ENCODE results near the gene DTNB. TPM values are rescaled to one million over a fixed set of nuclear protein-coding genes. Genes with fewer than 3 reads are reported as not detected.
"Not testable (repeated sequence)": the region's sequence is repeated elsewhere in the genome, so short reads cannot be mapped to it uniquely, and the experiment has no call there.

Gene DTNB
- total and polyA plus RNA-seq, 2 experiments from 2014 or later: 10.3 to 13.9 TPM

DNA sequence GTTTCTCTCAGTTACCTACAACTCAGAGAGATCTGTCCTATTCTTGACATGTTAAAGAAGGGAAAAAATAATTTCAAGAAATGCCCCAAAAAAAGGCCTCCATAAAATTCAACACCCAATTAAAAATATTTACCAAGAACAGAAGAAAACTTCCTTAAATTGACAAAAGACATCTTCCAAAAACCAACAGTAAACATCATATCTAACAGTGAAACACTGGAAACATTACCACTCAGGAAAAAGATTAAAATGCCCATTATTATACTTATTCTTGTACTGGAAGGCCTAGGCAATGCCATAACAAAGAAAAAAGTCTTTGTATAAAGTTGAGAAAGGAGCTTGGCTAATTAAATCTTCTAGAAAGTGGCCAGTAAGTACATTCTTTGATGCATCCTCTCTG, 7.2 kb downstream of the DTNB start:
- no peaks in the 10 kb centered on the region for H3K9me2 ChIP-seq (replicated peaks; ENCODE audit: insufficient read depth)
- H2AFZ ChIP-seq: no peak overlapping the region
- H3K27me3 ChIP-seq: no peaks in the 10 kb centered on the region
- H3K36me3 ChIP-seq (replicated peaks; ENCODE audit: insufficient read depth, low read depth): no peaks in the 10 kb centered on the region
- H3K27ac ChIP-seq: no peak overlapping the region
- H3K4me2 ChIP-seq: no peak overlapping the region
- no peaks in the 10 kb centered on the region for H3K9me3 ChIP-seq (ENCODE audit: low read depth)
- no peak overlapping the region for H3K4me3 ChIP-seq
- DNase-seq (ENCODE audit: low spot score): no peak
- peaks cover 52% of the 10 kb centered on the region for H3K79me2 ChIP-seq
- H3K4me1 ChIP-seq (ENCODE audit: insufficient read depth): no peaks in the 10 kb centered on the region
- H4K20me1 ChIP-seq (ENCODE audit: insufficient read depth, poor library complexity, severe bottlenecking): no peaks in the 10 kb centered on the region
- TF ChIP-seq CTCF (IDR thresholded peaks at IDR 0.05; ENCODE audit: poor library complexity) (no peak), EZH2 (IDR thresholded peaks at IDR 0.05; ENCODE audit: borderline replicate concordance) (no peak), EZH2phosphoT487 (IDR thresholded peaks at IDR 0.05; ENCODE audit: low read depth, severe bottlenecking, unreplicated experiment) (no peak)

DNA sequence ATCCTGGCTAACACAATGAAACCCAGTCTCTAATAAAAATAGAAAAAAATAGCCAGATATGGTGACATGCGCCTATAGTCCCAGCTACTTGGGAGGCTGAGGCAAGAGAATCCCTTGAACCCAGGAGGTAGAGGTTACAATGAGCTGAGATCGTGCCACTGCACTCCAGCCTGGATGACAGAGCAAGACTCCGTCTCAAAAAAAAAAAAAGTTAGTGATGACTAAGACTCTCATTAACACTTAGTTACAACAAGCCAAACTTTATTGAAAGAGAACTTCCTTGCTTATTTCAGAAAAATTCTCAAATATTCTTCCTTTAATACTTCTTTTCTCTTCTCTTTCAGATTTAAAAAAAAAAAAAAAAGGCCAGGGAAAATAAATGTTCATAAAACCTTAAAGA, 7.9 kb downstream of the DTNB start:
- H3K9me3 ChIP-seq (ENCODE audit: low read depth): not testable (repeated sequence)
- peaks cover 51% of the 10 kb centered on the region for H3K79me2 ChIP-seq

GRCh38 chr2:25664965-25665307, 8.4 kb downstream of the DTNB start:
- Histone ChIP-seq H3K4me2 (peak overlapping the region; percentile 55), H3K79me2 (peaks cover 46% of the 10 kb centered on the region), H4K20me1 (ENCODE audit: insufficient read depth, poor library complexity, severe bottlenecking) (no peaks in the 10 kb centered on the region), H3K9me2 (replicated peaks; ENCODE audit: insufficient read depth) (no peaks in the 10 kb centered on the region), H2AFZ (no peak overlapping the region), H3K27ac (no peak overlapping the region), H3K27me3 (no peaks in the 10 kb centered on the region), H3K4me1 (ENCODE audit: insufficient read depth) (no peaks in the 10 kb centered on the region), H3K4me3 (no peak overlapping the region), H3K9me3 (ENCODE audit: low read depth) (no peaks in the 10 kb centered on the region), H3K36me3 (replicated peaks; ENCODE audit: insufficient read depth, low read depth) (no peaks in the 10 kb centered on the region)
- no peak for TF ChIP-seq EZH2 (IDR thresholded peaks at IDR 0.05; ENCODE audit: borderline replicate concordance)
- TF ChIP-seq CTCF (IDR thresholded peaks at IDR 0.05; ENCODE audit: poor library complexity): no peak
- no peak for TF ChIP-seq EZH2phosphoT487 (IDR thresholded peaks at IDR 0.05; ENCODE audit: low read depth, severe bottlenecking, unreplicated experiment)
- 59% methylated on average over 4 of the region's 4 CpGs for WGBS (ENCODE audit: low lambda C conversion rate, missing lambda C conversion rate)
- DNase-seq (ENCODE audit: low spot score): no peak

More for the DNA sequence above, 7.9 kb downstream of the DTNB start:
- H3K4me3 ChIP-seq; H2AFZ ChIP-seq; H3K9me2 ChIP-seq (replicated peaks; ENCODE audit: insufficient read depth); H3K4me1 ChIP-seq (ENCODE audit: insufficient read depth); H3K27ac ChIP-seq; H3K4me2 ChIP-seq; DNase-seq (ENCODE audit: low spot score); H3K27me3 ChIP-seq; H4K20me1 ChIP-seq (ENCODE audit: insufficient read depth, poor library complexity, severe bottlenecking); H3K36me3 ChIP-seq (replicated peaks; ENCODE audit: insufficient read depth, low read depth): not testable (repeated sequence)
- 82% methylated on average over 3 of the region's 3 CpGs for WGBS (ENCODE audit: low lambda C conversion rate, missing lambda C conversion rate)

DNA sequence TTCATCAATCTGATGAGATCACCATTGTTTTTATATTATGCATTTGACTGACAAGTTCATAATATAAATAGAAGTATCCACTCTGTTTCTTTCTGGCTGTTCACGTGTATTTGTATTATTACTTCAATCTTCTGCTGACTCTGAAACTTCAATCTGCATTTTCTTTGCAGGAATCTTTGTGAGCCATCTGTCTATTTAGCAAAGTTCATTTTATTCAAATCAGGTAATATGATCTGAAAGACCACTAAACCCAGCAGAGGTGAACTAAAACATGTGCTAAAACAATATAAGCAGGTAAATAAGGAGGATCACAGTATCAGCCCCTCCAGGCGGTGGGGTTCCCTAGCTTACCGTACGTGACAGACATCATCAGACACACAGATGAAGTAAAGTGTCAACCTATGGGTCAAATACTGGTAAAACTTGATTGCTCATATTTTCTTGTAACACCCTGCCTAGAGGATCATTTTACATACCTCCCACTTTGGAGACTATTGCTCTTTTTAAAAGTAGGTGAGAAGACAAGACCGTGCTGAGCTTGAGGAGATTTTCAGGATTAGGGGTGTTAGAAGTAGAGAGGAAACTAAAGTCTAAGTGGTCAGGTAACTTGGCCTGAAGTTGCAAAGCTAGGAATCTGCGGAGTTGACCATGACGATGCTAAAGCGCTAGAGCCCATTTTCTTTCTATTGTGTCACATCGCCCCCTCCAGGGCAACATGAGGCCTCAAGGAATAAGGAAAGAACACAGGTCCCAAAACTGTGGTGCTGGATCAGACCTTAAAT, 9.0 kb downstream of the DTNB start:
- H3K9me3 ChIP-seq (ENCODE audit: low read depth): no peaks in the 10 kb centered on the region
- no peak overlapping the region for H3K4me3 ChIP-seq
- H3K4me2 ChIP-seq: peak overlapping the region; percentile 55
- H3K27me3 ChIP-seq: no peaks in the 10 kb centered on the region
- H3K36me3 ChIP-seq (replicated peaks; ENCODE audit: insufficient read depth, low read depth): no peaks in the 10 kb centered on the region
- DNase-seq (ENCODE audit: low spot score): peak; percentile 80
- no peak for TF ChIP-seq EZH2phosphoT487 (IDR thresholded peaks at IDR 0.05; ENCODE audit: low read depth, severe bottlenecking, unreplicated experiment)
- TF ChIP-seq CTCF (IDR thresholded peaks at IDR 0.05; ENCODE audit: poor library complexity): peak; percentile 69
- no peak for TF ChIP-seq EZH2 (IDR thresholded peaks at IDR 0.05; ENCODE audit: borderline replicate concordance)
- no peaks in the 10 kb centered on the region for H4K20me1 ChIP-seq (ENCODE audit: insufficient read depth, poor library complexity, severe bottlenecking)
- peaks cover 46% of the 10 kb centered on the region for H3K79me2 ChIP-seq
- H2AFZ ChIP-seq: peak overlapping the region; percentile 24
- H3K4me1 ChIP-seq (ENCODE audit: insufficient read depth): no peaks in the 10 kb centered on the region
- 33% methylated on average over 9 of the region's 9 CpGs for WGBS (ENCODE audit: low lambda C conversion rate, missing lambda C conversion rate)
- H3K9me2 ChIP-seq (replicated peaks; ENCODE audit: insufficient read depth): no peaks in the 10 kb centered on the region
- H3K27ac ChIP-seq: peak overlapping the region; percentile 27
